ENCODE data around the gene HMX3.
"Not testable (repeated sequence)": the region's sequence is repeated elsewhere in the genome, so short reads cannot be mapped to it uniquely, and the experiment has no call there.

HMX3 gene

GRCh38 chr10:123165445-123166072 lies 29.8 kb downstream of the HMX3 start:
- peaks cover 68% of the 10 kb centered on the region for H3K36me3 ChIP-seq (ENCODE audit: control insufficient read depth, insufficient read depth, low read length, severe bottlenecking)
- H3K27me3 ChIP-seq (replicated peaks; ENCODE audit: control insufficient read depth, insufficient read depth, low read length) = no peaks in the 10 kb centered on the region
- no peaks in the 10 kb centered on the region for H3K9me3 ChIP-seq (ENCODE audit: control insufficient read depth, low read length)
- no peak for DNase-seq (ENCODE audit: low read depth)
- H3K9ac ChIP-seq (ENCODE audit: low read length) = no peak overlapping the region
- H3K4me1 ChIP-seq (ENCODE audit: control insufficient read depth, insufficient read depth, low read length) = no peaks in the 10 kb centered on the region
- H3K4me3 ChIP-seq (ENCODE audit: low read length) = no peak overlapping the region

- peaks cover 57% of the 10 kb centered on the region for H3K36me3 ChIP-seq (ENCODE audit: control insufficient read depth, insufficient read depth, low read length, severe bottlenecking)
- no peak for DNase-seq (ENCODE audit: low read depth)
- H3K9me3 ChIP-seq (ENCODE audit: control insufficient read depth, low read length) = no peaks in the 10 kb centered on the region
- H3K4me1 ChIP-seq (ENCODE audit: control insufficient read depth, insufficient read depth, low read length) = no peaks in the 10 kb centered on the region
- no peak overlapping the region for H3K4me3 ChIP-seq (ENCODE audit: low read length)
- H3K27me3 ChIP-seq (replicated peaks; ENCODE audit: control insufficient read depth, insufficient read depth, low read length) = no peaks in the 10 kb centered on the region
- no peak overlapping the region for H3K9ac ChIP-seq (ENCODE audit: low read length)
Observed at GRCh38 chr10:123166618-123167017, 30.8 kb downstream of the HMX3 start.

GRCh38 chr10:123170961-123171360 lies 35.2 kb downstream of the HMX3 start:
- no peak for DNase-seq (ENCODE audit: low read depth)
- no peaks in the 10 kb centered on the region for H3K27me3 ChIP-seq (replicated peaks; ENCODE audit: control insufficient read depth, insufficient read depth, low read length)
- H3K36me3 ChIP-seq (ENCODE audit: control insufficient read depth, insufficient read depth, low read length, severe bottlenecking) = peaks cover 15% of the 10 kb centered on the region

GRCh38 chr10:123171616-123172015 lies 35.8 kb downstream of the HMX3 start:
- H3K4me3 ChIP-seq (ENCODE audit: low read length); H3K9me3 ChIP-seq (ENCODE audit: control insufficient read depth, low read length); H3K27me3 ChIP-seq (replicated peaks; ENCODE audit: control insufficient read depth, insufficient read depth, low read length); H3K9ac ChIP-seq (ENCODE audit: low read length); DNase-seq (ENCODE audit: low read depth); H3K4me1 ChIP-seq (ENCODE audit: control insufficient read depth, insufficient read depth, low read length): not testable (repeated sequence)
- peaks cover 16% of the 10 kb centered on the region for H3K36me3 ChIP-seq (ENCODE audit: control insufficient read depth, insufficient read depth, low read length, severe bottlenecking)

More at GRCh38 chr10:123170961-123171360, 35.2 kb downstream of the HMX3 start:
- H3K4me3 ChIP-seq (ENCODE audit: low read length) = no peak overlapping the region
- H3K9ac ChIP-seq (ENCODE audit: low read length) = no peak overlapping the region
- H3K4me1 ChIP-seq (ENCODE audit: control insufficient read depth, insufficient read depth, low read length) = no peaks in the 10 kb centered on the region
- H3K9me3 ChIP-seq (ENCODE audit: control insufficient read depth, low read length) = no peaks in the 10 kb centered on the region

- no peak for DNase-seq (ENCODE audit: low read depth)
- H3K27me3 ChIP-seq (replicated peaks; ENCODE audit: control insufficient read depth, insufficient read depth, low read length) = no peaks in the 10 kb centered on the region
- H3K9me3 ChIP-seq (ENCODE audit: control insufficient read depth, low read length) = no peaks in the 10 kb centered on the region
- H3K4me3 ChIP-seq (ENCODE audit: low read length) = no peak overlapping the region
- peaks cover 4% of the 10 kb centered on the region for H3K36me3 ChIP-seq (ENCODE audit: control insufficient read depth, insufficient read depth, low read length, severe bottlenecking)
- H3K4me1 ChIP-seq (ENCODE audit: control insufficient read depth, insufficient read depth, low read length) = no peaks in the 10 kb centered on the region
- H3K9ac ChIP-seq (ENCODE audit: low read length) = no peak overlapping the region
Observed at GRCh38 chr10:123175389-123176387, 39.9 kb downstream of the HMX3 start.

GRCh38 chr10:123178390-123178789 lies 42.6 kb downstream of the HMX3 start:
- H3K9ac ChIP-seq (ENCODE audit: low read length); H3K4me3 ChIP-seq (ENCODE audit: low read length): not testable (repeated sequence)

GRCh38 chr10:123180101-123181090 lies 44.6 kb downstream of the HMX3 start:
- Histone ChIP-seq H3K27me3 (replicated peaks; ENCODE audit: control insufficient read depth, insufficient read depth, low read length) (no peaks in the 10 kb centered on the region), H3K9ac (ENCODE audit: low read length) (no peak overlapping the region), H3K4me3 (ENCODE audit: low read length) (no peak overlapping the region), H3K9me3 (ENCODE audit: control insufficient read depth, low read length) (peaks cover 9% of the 10 kb centered on the region), H3K4me1 (ENCODE audit: control insufficient read depth, insufficient read depth, low read length) (no peaks in the 10 kb centered on the region), H3K36me3 (ENCODE audit: control insufficient read depth, insufficient read depth, low read length, severe bottlenecking) (peaks cover 4% of the 10 kb centered on the region)
- no peak for DNase-seq (ENCODE audit: low read depth)

More at GRCh38 chr10:123178390-123178789, 42.6 kb downstream of the HMX3 start:
- H3K36me3 ChIP-seq (ENCODE audit: control insufficient read depth, insufficient read depth, low read length, severe bottlenecking); DNase-seq (ENCODE audit: low read depth); H3K4me1 ChIP-seq (ENCODE audit: control insufficient read depth, insufficient read depth, low read length); H3K9me3 ChIP-seq (ENCODE audit: control insufficient read depth, low read length); H3K27me3 ChIP-seq (replicated peaks; ENCODE audit: control insufficient read depth, insufficient read depth, low read length): not testable (repeated sequence)

GRCh38 chr10:123183724-123184123 lies 48.0 kb downstream of the HMX3 start:
- Histone ChIP-seq H3K4me1 (ENCODE audit: control insufficient read depth, insufficient read depth, low read length) (no peaks in the 10 kb centered on the region), H3K36me3 (ENCODE audit: control insufficient read depth, insufficient read depth, low read length, severe bottlenecking) (no peaks in the 10 kb centered on the region), H3K4me3 (ENCODE audit: low read length) (no peak overlapping the region)

GRCh38 chr10:123187781-123188180 lies 52.0 kb downstream of the HMX3 start:
- DNase-seq (ENCODE audit: low read depth) = no peak
- H3K27me3 ChIP-seq (replicated peaks; ENCODE audit: control insufficient read depth, insufficient read depth, low read length) = no peaks in the 10 kb centered on the region
- H3K4me3 ChIP-seq (ENCODE audit: low read length) = no peak overlapping the region
- H3K9me3 ChIP-seq (ENCODE audit: control insufficient read depth, low read length) = peaks cover 13% of the 10 kb centered on the region
- H3K36me3 ChIP-seq (ENCODE audit: control insufficient read depth, insufficient read depth, low read length, severe bottlenecking) = no peaks in the 10 kb centered on the region
- H3K4me1 ChIP-seq (ENCODE audit: control insufficient read depth, insufficient read depth, low read length) = no peaks in the 10 kb centered on the region
- H3K9ac ChIP-seq (ENCODE audit: low read length) = no peak overlapping the region

More at GRCh38 chr10:123183724-123184123, 48.0 kb downstream of the HMX3 start:
- Histone ChIP-seq H3K27me3 (replicated peaks; ENCODE audit: control insufficient read depth, insufficient read depth, low read length) (no peaks in the 10 kb centered on the region), H3K9ac (ENCODE audit: low read length) (no peak overlapping the region), H3K9me3 (ENCODE audit: control insufficient read depth, low read length) (peaks cover 13% of the 10 kb centered on the region)
- no peak for DNase-seq (ENCODE audit: low read depth)

All from adipocyte (in vitro differentiated cells).